ENCODE data around the gene OSBPL2. TPM values are rescaled to one million over a fixed set of nuclear protein-coding genes. Genes with fewer than 3 reads are reported as not detected.

The OSBPL2 gene
- total RNA-seq, 5 donors from 2014 or later (not counting 1 experiment from before 2014, with no cell fraction given): 57.0 to 70.1 (median 63.0) TPM

DNA sequence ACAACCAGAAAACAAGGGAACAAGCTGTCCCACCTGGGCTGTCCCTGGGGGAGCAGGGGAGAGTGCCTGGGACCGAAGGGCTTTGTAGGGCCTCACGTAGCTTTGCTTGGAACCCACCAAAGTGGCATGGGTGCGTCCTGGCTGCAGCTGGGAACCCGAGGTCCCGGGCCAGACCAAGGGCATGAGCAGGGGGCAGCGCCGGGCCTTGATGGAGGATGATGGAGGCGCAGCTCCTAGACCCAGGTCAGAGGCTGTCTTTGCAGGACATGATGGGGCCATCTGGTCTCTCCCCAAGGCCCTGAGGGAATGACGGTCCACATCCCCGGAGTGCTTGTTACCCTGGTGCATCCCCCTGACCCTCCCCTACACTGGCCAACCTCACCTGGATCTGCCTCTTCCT, 7.6 kb upstream of the OSBPL2 start:
- ChIA-PET POLR2A (no interaction called here), CTCF (no interaction called here)
- H3K9me3 Mint-ChIP-seq: no peaks in the 10 kb centered on the region
- no peaks in the 10 kb centered on the region for H3K36me3 Mint-ChIP-seq
- H3K4me1 Mint-ChIP-seq: no peaks in the 10 kb centered on the region
- peaks cover 7 to 20% of the 10 kb centered on the region in 2 donors for H3K27me3 Mint-ChIP-seq
- no peaks in the 10 kb centered on the region for H3K36me3 ChIP-seq (ENCODE audit: control insufficient read depth in 2 of 2, extremely low read depth in 1 of 2, insufficient read depth in 1 of 2, low read length in 1 of 2)
- no peaks in the 10 kb centered on the region for H3K9me3 ChIP-seq
- ATAC-seq (replicated peaks in 1 of 4): no peak
- peaks cover 0 to 80% of the 10 kb centered on the region in 2 experiments for H3K27me3 ChIP-seq (replicated peaks in 1 of 2; ENCODE audit: control insufficient read depth in 2 of 2, extremely low read depth in 1 of 2, insufficient read depth in 2 of 2, low read length in 1 of 2)
- H3K27ac Mint-ChIP-seq: no peak overlapping the region
- no peaks in the 10 kb centered on the region for H3K4me1 ChIP-seq (ENCODE audit: control insufficient read depth in 1 of 2, extremely low read depth in 1 of 2, insufficient read depth in 2 of 2, low read length in 2 of 2)
- DNase-seq: no peak
- H3K4me3 ChIP-seq (ENCODE audit: control insufficient read depth in 1 of 2, extremely low read depth in 1 of 2, low read length in 1 of 2): no peak overlapping the region
- 90% methylated on average over 8 of the region's 10 CpGs for WGBS (ENCODE audit: insufficient coverage)
- H3K27ac ChIP-seq (ENCODE audit: low read length): no peak overlapping the region
- no peak overlapping the region for H3K4me3 Mint-ChIP-seq

DNA sequence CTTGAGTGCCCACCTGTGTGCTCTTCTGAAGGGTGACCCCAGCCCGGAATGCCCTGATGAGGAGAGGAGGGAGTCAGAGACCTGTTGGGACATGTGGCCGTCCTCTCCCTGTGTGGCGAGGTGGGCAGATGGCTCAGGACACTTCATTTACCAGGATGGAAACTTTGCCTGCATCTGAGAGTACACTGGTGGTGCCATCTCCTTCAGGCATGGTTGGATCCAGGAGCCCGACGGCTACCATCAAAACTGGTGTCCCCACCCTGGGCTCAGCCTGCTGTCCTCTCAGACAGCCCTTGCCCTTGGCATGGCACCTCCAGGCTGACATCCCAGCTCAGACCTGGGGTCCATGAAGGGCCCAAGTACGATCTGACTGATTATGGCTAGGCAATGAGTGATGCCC, 7.0 kb upstream of the OSBPL2 start:
- no peaks in the 10 kb centered on the region for H3K4me1 Mint-ChIP-seq
- H3K36me3 Mint-ChIP-seq: no peaks in the 10 kb centered on the region
- ATAC-seq (replicated peaks in 1 of 4) (no peak), DNase-seq (no peak)
- H3K9me3 Mint-ChIP-seq: no peaks in the 10 kb centered on the region
- Histone ChIP-seq H3K9me3 (no peaks in the 10 kb centered on the region), H3K27me3 (replicated peaks in 1 of 2; ENCODE audit: control insufficient read depth in 2 of 2, extremely low read depth in 1 of 2, insufficient read depth in 2 of 2, low read length in 1 of 2) (peaks cover 0 to 79% of the 10 kb centered on the region in 2 experiments), H3K4me1 (ENCODE audit: control insufficient read depth in 1 of 2, extremely low read depth in 1 of 2, insufficient read depth in 2 of 2, low read length in 2 of 2) (no peaks in the 10 kb centered on the region), H3K4me3 (ENCODE audit: control insufficient read depth in 1 of 2, extremely low read depth in 1 of 2, low read length in 1 of 2) (no peak overlapping the region), H3K27ac (ENCODE audit: low read length) (no peak overlapping the region), H3K36me3 (ENCODE audit: control insufficient read depth in 2 of 2, extremely low read depth in 1 of 2, insufficient read depth in 1 of 2, low read length in 1 of 2) (no peaks in the 10 kb centered on the region)
- H3K4me3 Mint-ChIP-seq: no peak overlapping the region
- ChIA-PET POLR2A (no interaction called here), CTCF (no interaction called here)
- H3K27ac Mint-ChIP-seq: no peak overlapping the region
- H3K27me3 Mint-ChIP-seq: peaks cover 7 to 16% of the 10 kb centered on the region in 2 donors
- WGBS (ENCODE audit: insufficient coverage): 72% methylated on average over 6 of the region's 6 CpGs

DNA sequence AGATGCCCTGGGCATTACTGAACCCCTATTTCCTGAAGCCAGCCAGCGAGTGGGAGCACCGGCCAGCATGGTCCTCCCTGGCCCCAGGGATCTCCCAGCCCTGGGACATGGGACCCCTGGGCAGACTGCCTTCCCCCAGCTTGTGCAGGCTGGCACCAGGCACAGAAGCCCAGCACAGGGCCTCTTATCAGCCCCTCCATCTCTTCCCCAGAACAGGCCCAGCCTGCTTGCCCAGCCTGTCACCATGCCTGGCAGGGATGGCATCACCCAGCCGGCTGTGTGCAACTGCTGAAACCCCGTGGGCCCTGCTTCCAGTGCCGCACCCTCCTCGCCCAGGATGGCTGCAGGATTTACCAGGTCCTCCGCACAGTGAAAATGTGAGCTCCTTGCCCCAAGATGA, 6.1 kb upstream of the OSBPL2 start:
- Histone ChIP-seq H3K4me3 (ENCODE audit: control insufficient read depth in 1 of 2, extremely low read depth in 1 of 2, low read length in 1 of 2) (no peak overlapping the region), H3K9me3 (no peaks in the 10 kb centered on the region), H3K27me3 (replicated peaks in 1 of 2; ENCODE audit: control insufficient read depth in 2 of 2, extremely low read depth in 1 of 2, insufficient read depth in 2 of 2, low read length in 1 of 2) (peaks cover 0 to 75% of the 10 kb centered on the region in 2 experiments), H3K27ac (ENCODE audit: low read length) (no peak overlapping the region), H3K36me3 (ENCODE audit: control insufficient read depth in 2 of 2, extremely low read depth in 1 of 2, insufficient read depth in 1 of 2, low read length in 1 of 2) (no peaks in the 10 kb centered on the region), H3K4me1 (ENCODE audit: control insufficient read depth in 1 of 2, extremely low read depth in 1 of 2, insufficient read depth in 2 of 2, low read length in 2 of 2) (peaks cover 0 to under 1% of the 10 kb centered on the region in 2 experiments)
- H3K4me1 Mint-ChIP-seq: no peaks in the 10 kb centered on the region
- ChIA-PET CTCF (no interaction called here), POLR2A (no interaction called here)
- H3K36me3 Mint-ChIP-seq: no peaks in the 10 kb centered on the region
- H3K27ac Mint-ChIP-seq: no peak overlapping the region
- DNase-seq: no peak
- H3K9me3 Mint-ChIP-seq: no peaks in the 10 kb centered on the region
- peaks cover 3 to 7% of the 10 kb centered on the region in 2 donors for H3K27me3 Mint-ChIP-seq
- ATAC-seq (replicated peaks in 1 of 4): no peak
- WGBS (ENCODE audit: insufficient coverage): 84% methylated on average over 7 of the region's 7 CpGs
- H3K4me3 Mint-ChIP-seq: no peak overlapping the region

DNA sequence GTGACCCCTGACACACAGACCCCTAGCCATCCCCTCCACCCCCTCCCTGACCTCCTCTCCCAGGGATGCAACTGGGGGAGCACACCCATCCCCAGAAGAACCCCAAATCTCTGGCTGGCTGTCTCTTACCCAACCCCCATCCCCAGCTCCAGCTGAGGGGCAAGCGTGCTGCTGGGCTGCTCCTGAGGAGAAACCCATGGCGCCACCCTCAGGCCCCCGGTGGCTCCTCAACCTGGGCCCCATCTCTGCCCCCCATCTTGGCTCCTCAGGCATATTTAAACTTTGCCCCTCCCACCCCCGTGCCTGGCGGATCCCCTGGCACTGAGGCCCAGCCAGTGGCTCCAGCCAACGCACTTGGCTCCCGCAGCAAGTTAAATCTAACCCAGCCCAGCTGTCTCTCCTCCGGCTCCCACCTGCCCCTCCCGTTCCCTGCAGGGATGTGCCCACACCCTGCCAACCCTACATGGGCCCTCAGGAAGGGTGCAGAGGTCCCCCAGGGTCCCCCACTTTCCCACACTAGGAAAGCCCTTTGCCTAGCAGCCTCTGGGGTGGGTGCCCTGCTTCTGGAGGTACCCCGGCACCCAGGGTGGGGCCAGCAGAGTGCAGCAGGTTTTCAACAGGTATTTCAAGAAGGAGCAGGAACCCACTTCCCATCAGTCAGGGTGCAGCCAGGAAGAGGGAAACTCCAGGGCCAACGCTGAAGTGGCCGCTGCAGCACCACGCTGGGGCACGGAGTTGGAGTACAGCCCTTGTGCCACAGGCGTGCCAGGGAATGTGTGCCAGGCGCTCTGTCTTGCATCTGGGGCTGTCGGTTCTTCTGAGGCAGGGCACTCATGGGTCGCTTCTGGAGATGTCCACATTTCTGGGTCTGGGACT, 5.3 kb upstream of the OSBPL2 start:
- H3K4me3 ChIP-seq (ENCODE audit: control insufficient read depth in 1 of 2, extremely low read depth in 1 of 2, low read length in 1 of 2): no peak overlapping the region
- peaks cover 2 to 8% of the 10 kb centered on the region in 2 experiments for H3K4me1 ChIP-seq (ENCODE audit: control insufficient read depth in 1 of 2, extremely low read depth in 1 of 2, insufficient read depth in 2 of 2, low read length in 2 of 2)
- peaks cover 3 to 7% of the 10 kb centered on the region in 2 donors for H3K27me3 Mint-ChIP-seq
- H3K9me3 Mint-ChIP-seq: no peaks in the 10 kb centered on the region
- CTCF ChIA-PET: no interaction called here
- POLR2A ChIA-PET: no interaction called here
- 84% methylated on average over 17 of the region's 18 CpGs for WGBS (ENCODE audit: insufficient coverage)
- H3K36me3 Mint-ChIP-seq: no peaks in the 10 kb centered on the region
- no peak overlapping the region for H3K4me3 Mint-ChIP-seq
- no peaks in the 10 kb centered on the region for H3K9me3 ChIP-seq
- no peak for ATAC-seq (replicated peaks in 1 of 4)
- DNase-seq: no peak
- no peak overlapping the region for H3K27ac ChIP-seq (ENCODE audit: low read length)
- peaks cover 5 to 6% (median 5%) of the 10 kb centered on the region in 3 donors for H3K4me1 Mint-ChIP-seq
- H3K36me3 ChIP-seq (ENCODE audit: control insufficient read depth in 2 of 2, extremely low read depth in 1 of 2, insufficient read depth in 1 of 2, low read length in 1 of 2): no peaks in the 10 kb centered on the region
- H3K27ac Mint-ChIP-seq: no peak overlapping the region
- H3K27me3 ChIP-seq (replicated peaks in 1 of 2; ENCODE audit: control insufficient read depth in 2 of 2, extremely low read depth in 1 of 2, insufficient read depth in 2 of 2, low read length in 1 of 2): peaks cover 0 to 67% of the 10 kb centered on the region in 2 experiments

DNA sequence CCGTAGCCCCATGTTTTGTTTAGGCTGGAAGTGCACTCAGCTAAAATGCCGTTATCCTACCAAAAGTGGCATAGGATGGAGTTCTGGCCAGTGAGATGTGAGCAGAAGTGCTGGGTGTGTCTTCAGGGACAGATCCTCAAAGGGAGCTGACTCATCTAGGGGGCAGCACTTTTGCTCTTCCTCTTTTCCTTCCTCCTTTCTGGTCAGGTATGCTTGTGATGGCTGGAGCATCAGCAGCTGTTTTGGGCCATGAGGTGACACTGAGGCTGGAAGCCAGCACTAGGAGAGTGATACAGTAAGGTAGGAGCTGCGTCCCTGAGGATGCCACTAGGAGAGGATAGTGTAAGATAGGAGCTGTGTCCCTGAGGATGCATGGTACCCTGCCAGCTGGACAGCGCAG, 4.6 kb upstream of the OSBPL2 start:
- Mint-ChIP-seq H3K27ac (peak overlapping the region in 1 of 2 donors; percentile 57), H3K9me3 (no peaks in the 10 kb centered on the region), H3K27me3 (peaks cover 3 to 7% of the 10 kb centered on the region in 2 donors), H3K4me3 (no peak overlapping the region), H3K4me1 (peaks cover 6 to 7% (median 6%) of the 10 kb centered on the region in 3 donors), H3K36me3 (no peaks in the 10 kb centered on the region)
- peaks cover 2 to 9% of the 10 kb centered on the region in 2 experiments for H3K4me1 ChIP-seq (ENCODE audit: control insufficient read depth in 1 of 2, extremely low read depth in 1 of 2, insufficient read depth in 2 of 2, low read length in 2 of 2)
- DNase-seq (no peak), ATAC-seq (replicated peaks in 1 of 4) (no peak)
- no peak overlapping the region for H3K4me3 ChIP-seq (ENCODE audit: control insufficient read depth in 1 of 2, extremely low read depth in 1 of 2, low read length in 1 of 2)
- no peak overlapping the region for H3K27ac ChIP-seq (ENCODE audit: low read length)
- H3K36me3 ChIP-seq (ENCODE audit: control insufficient read depth in 2 of 2, extremely low read depth in 1 of 2, insufficient read depth in 1 of 2, low read length in 1 of 2): no peaks in the 10 kb centered on the region
- WGBS (ENCODE audit: insufficient coverage): 67% methylated on average over 2 of the region's 4 CpGs
- H3K9me3 ChIP-seq: no peaks in the 10 kb centered on the region
- peaks cover 0 to 60% of the 10 kb centered on the region in 2 experiments for H3K27me3 ChIP-seq (replicated peaks in 1 of 2; ENCODE audit: control insufficient read depth in 2 of 2, extremely low read depth in 1 of 2, insufficient read depth in 2 of 2, low read length in 1 of 2)
- ChIA-PET CTCF (no interaction called here), POLR2A (no interaction called here)

DNA sequence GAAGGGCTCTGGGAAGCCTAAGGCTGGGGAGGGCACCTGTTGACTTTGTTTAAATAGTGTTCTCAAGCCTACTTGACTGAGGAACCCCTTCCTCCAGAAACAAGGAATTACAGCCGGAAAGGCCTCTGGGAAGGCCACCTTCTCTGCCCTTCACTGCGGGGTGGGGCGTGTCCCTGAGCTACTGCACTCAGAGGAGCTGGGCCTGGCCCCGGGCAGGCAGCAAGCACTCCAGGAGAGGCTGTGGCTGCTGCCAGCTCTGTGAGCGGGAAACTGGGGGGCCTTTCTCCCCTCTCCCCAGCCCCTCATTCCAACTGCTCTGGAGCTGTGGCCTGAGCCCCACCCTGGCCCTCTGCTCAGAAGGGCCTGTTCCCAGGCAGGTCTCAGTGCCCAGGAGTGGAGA, 4.0 kb upstream of the OSBPL2 start:
- H3K36me3 Mint-ChIP-seq: no peaks in the 10 kb centered on the region
- no peaks in the 10 kb centered on the region for H3K9me3 ChIP-seq
- ChIA-PET POLR2A (no interaction called here), CTCF (no interaction called here)
- H3K4me3 ChIP-seq (ENCODE audit: control insufficient read depth in 1 of 2, extremely low read depth in 1 of 2, low read length in 1 of 2): no peak overlapping the region
- H3K9me3 Mint-ChIP-seq: no peaks in the 10 kb centered on the region
- peaks cover 0 to 58% of the 10 kb centered on the region in 2 experiments for H3K27me3 ChIP-seq (replicated peaks in 1 of 2; ENCODE audit: control insufficient read depth in 2 of 2, extremely low read depth in 1 of 2, insufficient read depth in 2 of 2, low read length in 1 of 2)
- H3K4me1 Mint-ChIP-seq: peaks cover 10 to 11% (median 10%) of the 10 kb centered on the region in 3 donors
- H3K4me3 Mint-ChIP-seq: no peak overlapping the region
- peaks cover 8 to 15% of the 10 kb centered on the region in 2 experiments for H3K4me1 ChIP-seq (ENCODE audit: control insufficient read depth in 1 of 2, extremely low read depth in 1 of 2, insufficient read depth in 2 of 2, low read length in 2 of 2)
- DNase-seq: no peak
- WGBS (ENCODE audit: insufficient coverage): 94% methylated on average over 4 of the region's 5 CpGs
- no peak overlapping the region for H3K27ac Mint-ChIP-seq
- H3K36me3 ChIP-seq (ENCODE audit: control insufficient read depth in 2 of 2, extremely low read depth in 1 of 2, insufficient read depth in 1 of 2, low read length in 1 of 2): no peaks in the 10 kb centered on the region
- no peak for ATAC-seq (replicated peaks in 1 of 4)
- H3K27ac ChIP-seq (ENCODE audit: low read length): no peak overlapping the region
- peaks cover 3 to 7% of the 10 kb centered on the region in 2 donors for H3K27me3 Mint-ChIP-seq
